NCI-H1436 (cell line): Measurements from ENCODE around the gene SSR4.
"Not testable (repeated sequence)": the region's sequence is repeated elsewhere in the genome, so short reads cannot be mapped to it uniquely, and the experiment has no call there.

ENCODE experiments used
- DNase-seq: peaks from one replicate; lab custom pipeline; 2025; lab: John Stamatoyannopoulos, UW

SSR4 gene

GRCh38 chrX:153794018-153794896, at the start of gene SSR4, which contains the start of gene IDH3G:
Gene SSR4 (plus strand): TSS chrX:153794668. CDS start chrX:153794688, 20 bp downstream.
Gene IDH3G (minus strand): TSS chrX:153794375. CDS start chrX:153794326, 49 bp downstream.
- peak; percentile 97 for DNase-seq

DNA sequence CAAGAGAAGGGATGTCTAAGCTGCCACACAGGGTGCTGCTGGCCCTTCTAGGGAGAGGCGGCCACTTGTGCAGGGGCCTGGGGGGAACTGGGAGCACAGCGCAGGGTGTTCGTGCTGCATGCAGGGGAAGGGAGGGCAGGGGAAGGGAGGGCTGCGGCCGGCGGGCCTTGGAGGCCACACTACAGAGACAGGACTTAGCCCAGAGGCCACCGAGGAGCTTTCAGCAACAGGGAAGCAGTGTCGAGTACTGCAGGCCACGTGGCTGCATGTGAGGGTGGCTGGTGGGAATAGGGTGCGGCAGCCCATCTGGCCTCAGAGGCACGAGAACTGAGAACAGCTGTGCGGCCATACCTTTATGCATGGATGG, 49.4 kb upstream of the SSR4 start:
- DNase-seq: not testable (repeated sequence)

DNA sequence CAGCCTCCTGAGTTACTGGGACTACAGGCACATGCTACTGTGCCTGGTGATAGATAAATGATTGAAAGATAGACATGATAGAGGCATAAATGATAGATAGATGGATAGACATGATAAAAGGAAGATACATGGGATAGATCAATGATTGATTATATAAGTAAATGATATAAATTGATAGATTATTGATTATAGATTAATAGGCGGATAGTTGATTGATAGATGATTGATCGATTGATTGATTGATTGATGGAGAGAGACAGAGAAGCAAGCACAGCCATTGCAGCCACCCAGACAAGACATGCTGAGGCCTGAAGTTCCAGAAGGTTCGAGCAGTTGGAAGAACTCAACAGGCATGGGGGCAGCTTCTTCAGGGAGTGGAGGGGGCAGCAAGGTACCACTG, 48.1 kb upstream of the SSR4 start:
- no peak for DNase-seq

- not testable (repeated sequence) for DNase-seq
These were observed 47.5 kb upstream of the SSR4 start for GRCh38 chrX:153746991-153747390.

DNA sequence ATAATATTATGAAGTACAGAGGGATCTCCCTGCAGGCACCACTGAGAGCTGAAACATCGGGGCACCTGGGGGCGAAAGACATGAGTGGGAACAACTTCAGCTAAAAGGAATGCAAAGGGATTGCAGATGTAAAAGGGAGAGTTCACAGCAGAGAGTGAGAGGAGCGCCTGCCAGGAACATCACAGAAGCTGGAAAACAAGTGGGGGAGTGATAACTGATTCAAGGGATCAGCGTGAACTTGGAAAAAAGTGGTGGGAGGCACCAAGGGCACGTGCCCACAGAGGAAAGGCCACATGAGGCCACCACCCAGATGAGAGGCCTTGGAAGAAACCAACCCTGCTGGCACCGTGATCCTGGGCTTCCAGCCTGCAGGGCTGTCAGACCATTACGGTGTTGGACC, 45.5 kb upstream of the SSR4 start:
- DNase-seq: not testable (repeated sequence)

GRCh38 chrX:153750127-153750774, 44.2 kb upstream of the SSR4 start:
- no peak for DNase-seq

- no peak for DNase-seq
These were observed 39.3 kb upstream of the SSR4 start for GRCh38 chrX:153755136-153755535.

DNA sequence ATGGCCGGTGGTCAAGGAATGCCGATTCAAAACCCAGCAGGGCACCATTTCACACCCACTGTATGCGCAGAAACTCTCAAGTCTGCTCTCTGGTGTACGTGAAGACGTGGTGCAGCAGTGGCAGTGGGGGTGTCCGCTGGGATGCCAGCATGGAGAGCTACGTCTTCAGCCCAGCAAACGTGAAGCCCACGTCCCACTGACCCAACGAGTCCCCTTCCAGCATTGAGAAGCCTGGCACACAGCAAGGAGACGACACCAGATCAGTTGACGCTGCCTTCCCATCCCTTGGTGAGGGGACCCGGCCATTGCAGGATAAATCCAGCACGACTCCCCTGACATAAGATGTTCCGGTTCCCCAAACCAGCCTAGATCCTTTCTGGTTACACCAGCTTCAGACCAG, 32.6 kb upstream of the SSR4 start:
- no peak for DNase-seq

GRCh38 chrX:153762626-153763173, 31.8 kb upstream of the SSR4 start:
- no peak for DNase-seq

- DNase-seq: no peak
These were observed 31.1 kb upstream of the SSR4 start for GRCh38 chrX:153763298-153763932.

GRCh38 chrX:153763989-153764755, 30.3 kb upstream of the SSR4 start, which contains the start of gene PLXNB3:
Gene PLXNB3 (plus strand): TSS chrX:153764249. CDS start chrX:153765536, 1,287 bp downstream.
- DNase-seq: peak; percentile 87

DNA sequence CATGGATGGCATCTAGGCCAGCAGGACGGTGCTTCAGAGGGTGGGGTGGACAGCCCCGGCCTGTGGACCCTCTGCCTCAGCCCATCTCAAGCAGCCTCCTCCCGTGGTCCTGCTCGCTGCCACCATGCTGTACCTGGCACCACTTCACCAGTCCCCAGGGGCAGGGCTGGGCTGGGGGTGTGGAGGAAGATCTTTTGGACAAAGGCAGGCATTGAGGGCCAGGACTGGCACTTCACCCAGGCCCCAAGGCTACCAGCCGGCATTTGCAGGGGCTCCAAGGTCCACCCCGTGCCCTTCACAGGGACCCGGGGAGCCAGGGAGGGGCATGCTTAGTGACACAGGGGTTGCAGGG, 29.7 kb upstream of the SSR4 start:
- DNase-seq: no peak

- no peak for DNase-seq
These were observed 29.1 kb upstream of the SSR4 start for GRCh38 chrX:153765138-153766079.

- peak; percentile 38 for DNase-seq
These were observed 28.2 kb upstream of the SSR4 start for GRCh38 chrX:153766098-153766817.

DNA sequence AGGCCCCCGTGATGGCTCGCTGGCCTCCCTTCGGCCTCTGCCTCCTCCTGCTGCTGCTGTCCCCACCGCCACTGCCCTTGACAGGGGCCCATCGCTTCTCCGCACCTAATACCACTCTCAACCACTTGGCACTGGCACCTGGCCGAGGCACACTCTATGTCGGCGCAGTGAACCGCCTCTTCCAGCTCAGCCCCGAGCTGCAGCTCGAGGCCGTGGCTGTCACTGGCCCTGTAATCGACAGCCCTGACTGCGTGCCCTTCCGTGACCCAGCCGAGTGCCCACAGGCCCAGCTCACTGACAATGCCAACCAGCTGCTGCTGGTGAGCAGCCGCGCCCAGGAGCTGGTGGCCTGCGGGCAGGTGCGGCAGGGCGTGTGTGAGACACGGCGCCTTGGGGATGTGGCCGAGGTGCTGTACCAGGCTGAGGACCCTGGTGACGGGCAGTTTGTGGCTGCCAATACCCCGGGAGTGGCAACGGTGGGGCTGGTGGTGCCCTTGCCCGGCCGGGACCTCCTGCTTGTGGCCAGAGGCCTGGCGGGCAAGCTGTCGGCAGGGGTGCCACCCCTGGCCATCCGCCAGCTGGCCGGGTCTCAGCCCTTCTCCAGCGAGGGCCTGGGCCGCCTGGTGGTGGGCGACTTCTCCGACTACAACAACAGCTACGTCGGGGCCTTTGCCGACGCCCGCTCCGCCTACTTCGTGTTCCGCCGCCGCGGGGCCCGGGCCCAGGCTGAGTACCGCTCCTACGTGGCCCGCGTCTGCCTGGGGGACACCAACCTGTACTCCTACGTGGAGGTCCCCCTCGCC, 27.4 kb upstream of the SSR4 start:
- DNase-seq: no peak

DNA sequence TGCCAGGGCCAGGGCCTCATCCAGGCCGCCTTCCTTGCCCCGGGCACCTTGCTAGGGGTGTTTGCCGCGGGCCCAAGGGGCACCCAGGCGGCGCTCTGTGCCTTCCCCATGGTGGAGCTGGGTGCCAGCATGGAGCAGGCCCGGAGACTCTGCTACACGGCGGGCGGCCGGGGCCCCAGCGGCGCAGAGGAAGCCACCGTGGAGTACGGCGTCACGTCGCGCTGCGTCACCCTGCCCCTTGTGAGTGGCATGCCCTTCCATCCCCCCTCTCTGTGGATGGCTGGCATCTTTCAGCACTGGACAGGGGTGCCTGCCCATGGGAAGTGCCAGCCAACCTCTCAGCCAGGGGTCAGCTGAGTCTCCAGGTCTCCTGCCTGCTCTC, 26.8 kb upstream of the SSR4 start:
- DNase-seq: no peak

GRCh38 chrX:153768311-153769157, 25.9 kb upstream of the SSR4 start:
- DNase-seq: no peak
